HG03280 (cell line): Measurements from ENCODE around the gene ZNF683.

ENCODE experiments used
- ATAC-seq: cut with Tn5 transposase; IDR thresholded peaks from one replicate; pipeline ENCODE4 v1.9.1; 2021; ENCODE audit warnings: mild to moderate bottlenecking, moderate library complexity; ENCODE audit not compliant: unreplicated experiment

Gene ZNF683

GRCh38 chr1:26359981-26360806, 12.4 kb downstream of the ZNF683 start:
- no peak for ATAC-seq

- ATAC-seq, result no peak
Observed at GRCh38 chr1:26358411-26359384, 13.9 kb downstream of the ZNF683 start.

- no peak for ATAC-seq
Observed at GRCh38 chr1:26357121-26357602, 15.4 kb downstream of the ZNF683 start.

DNA sequence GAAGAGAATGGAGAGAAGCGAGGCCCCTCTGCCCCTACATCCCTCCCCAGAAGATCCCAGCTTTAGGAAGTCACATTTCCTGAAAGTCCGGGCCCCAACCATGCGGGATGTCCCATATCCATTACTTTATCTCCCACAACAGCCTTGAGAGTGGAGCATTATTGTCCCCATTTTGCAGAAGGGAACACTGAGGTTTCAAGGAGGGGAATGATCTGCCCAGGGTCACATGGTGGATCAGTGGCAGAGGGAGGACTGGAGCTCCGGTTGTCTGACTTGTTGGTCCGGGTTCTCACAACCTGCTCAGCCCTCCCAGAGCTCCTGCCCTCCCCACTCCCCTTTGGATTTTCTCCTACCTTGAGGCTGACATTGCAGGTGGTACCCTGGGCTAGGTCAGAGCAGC, 16.4 kb downstream of the ZNF683 start:
- no peak for ATAC-seq

GRCh38 chr1:26354972-26355371, 17.6 kb downstream of the ZNF683 start:
- ATAC-seq, result no peak

- ATAC-seq, result no peak
Observed at GRCh38 chr1:26353976-26354820, 18.4 kb downstream of the ZNF683 start, which contains the start of gene CRYBG2. TSS of gene CRYBG2 (minus strand) at chr1:26354130. CDS start at chr1:26346657, 7,473 bp downstream.

DNA sequence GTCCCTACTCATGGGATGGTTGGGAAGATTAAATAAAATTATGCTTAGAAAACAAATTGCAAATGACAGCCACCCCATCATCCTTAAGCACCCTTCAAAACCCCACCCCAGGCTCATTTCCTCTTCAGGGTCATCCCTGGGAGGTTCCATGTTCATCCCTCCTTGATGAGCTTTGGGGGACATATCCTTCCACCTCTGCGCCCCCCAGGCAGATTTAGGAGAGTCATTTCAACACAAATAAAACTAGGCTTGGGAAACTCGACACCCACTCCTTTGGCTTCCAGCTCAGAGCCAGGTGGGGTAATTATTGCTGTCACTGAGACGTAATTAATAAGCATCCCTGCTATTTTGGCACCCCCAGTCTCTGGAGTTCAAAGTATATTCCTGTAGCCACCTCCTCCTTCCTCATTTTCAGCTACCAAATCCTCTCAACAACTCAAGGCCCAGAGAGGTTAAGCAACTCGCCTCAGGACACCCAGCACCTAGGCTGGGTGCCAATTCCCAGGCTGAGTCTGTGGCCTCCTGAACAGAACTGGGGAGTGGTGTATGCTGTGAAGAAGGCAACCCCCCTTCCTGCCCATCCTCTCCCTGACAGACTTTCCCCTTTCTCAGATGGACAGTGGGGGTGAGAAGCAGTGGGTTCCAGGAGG, 19.2 kb downstream of the ZNF683 start:
- ATAC-seq, result no peak

DNA sequence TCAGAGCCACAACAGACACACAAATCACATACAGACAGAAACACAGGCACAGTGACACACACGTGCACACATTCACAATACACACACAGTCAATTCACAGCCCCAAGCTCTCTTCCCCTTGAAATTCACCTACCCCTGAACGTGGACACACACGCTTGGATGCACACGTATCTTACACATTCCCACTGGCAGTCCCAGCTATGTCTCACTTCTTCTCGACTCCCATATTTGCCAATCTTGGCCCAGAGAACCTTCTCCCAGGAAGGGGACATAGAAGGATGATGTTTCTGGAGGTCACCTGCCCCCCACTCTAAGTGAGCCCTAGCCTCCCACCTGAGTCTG, 20.2 kb downstream of the ZNF683 start:
- ATAC-seq, result no peak

DNA sequence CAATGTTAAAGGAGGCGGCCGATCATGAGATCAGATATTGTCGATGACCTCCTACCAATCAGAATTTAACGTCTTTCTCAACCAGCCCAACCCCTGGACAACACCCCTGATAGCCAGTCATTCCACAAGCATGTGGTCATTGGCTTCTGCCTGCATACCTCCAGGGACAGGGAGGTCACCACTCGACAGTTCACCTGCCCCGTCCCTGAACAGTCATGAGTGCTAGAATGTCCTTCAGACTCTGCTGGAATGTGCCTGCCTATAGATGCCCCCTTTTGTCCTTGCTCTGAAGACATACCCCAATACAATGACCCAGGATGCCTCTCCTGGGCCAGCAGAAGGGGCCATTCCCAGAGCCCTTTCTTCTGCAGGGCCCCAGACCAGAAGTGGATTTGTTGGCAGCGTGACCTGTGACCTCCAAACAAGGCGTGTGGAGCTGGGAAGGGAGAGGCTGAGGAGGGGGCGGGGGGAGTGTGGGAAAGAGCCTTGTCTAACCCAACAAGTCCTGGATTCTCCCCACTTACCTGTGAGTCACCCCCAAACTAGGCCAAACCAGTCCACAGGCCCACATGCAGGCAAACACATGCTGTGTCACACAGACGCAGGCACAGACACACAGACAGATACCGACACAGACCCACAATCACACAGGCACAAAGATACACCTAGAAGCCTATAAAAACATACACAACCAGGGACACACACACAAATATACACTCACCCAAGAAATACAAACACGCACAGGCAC, 20.8 kb downstream of the ZNF683 start:
- no peak for ATAC-seq

DNA sequence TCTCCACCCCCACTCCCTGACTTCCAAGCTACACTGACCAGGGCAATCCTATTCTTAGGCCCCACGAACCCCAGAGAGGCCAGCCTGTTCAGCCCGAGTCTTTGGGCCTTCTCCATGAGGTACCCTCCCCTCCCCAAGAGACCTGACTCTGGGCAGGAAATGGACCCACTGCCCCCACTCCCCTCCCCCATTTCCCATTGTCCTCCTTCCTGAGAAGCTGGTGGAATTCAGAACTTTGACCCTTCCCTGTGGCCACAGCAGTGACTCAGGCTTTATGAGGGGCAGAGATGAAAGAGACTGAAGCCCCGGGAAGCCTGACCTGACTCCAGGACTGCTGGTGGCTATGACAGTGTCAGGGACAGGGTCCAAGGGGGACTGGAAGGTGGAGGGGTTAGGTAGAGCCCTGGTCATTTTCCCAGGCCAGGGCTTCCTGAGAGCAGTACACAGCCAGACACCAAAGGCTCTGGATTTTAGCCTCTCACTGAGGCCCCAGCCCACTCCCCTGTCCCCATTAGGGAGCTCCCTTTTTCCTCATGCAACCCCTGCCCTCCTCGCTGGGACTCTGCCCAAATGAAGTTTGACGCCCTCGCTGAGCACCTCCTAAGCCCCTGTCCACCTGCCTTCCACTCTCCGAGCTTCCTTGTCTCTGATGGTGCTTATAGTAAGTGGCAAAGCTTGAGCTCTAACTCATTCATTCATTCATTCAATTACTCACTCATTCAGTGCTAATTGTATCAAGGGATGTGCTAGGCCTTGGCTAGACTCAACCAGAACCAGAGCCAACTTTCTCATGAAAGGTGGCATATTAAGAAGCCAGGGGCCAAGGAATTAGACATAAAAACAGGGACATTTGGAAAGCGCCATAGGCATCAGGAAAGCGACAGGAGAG, 21.6 kb downstream of the ZNF683 start:
- no peak for ATAC-seq

- no peak for ATAC-seq
Observed at GRCh38 chr1:26350343-26350700, 22.2 kb downstream of the ZNF683 start.

- ATAC-seq, result no peak
Observed at GRCh38 chr1:26349877-26350244, 22.7 kb downstream of the ZNF683 start.

- ATAC-seq, result no peak
Observed at GRCh38 chr1:26349188-26349876, 23.2 kb downstream of the ZNF683 start.

- ATAC-seq, result no peak
Observed at GRCh38 chr1:26346274-26347033, 26.1 kb downstream of the ZNF683 start.

DNA sequence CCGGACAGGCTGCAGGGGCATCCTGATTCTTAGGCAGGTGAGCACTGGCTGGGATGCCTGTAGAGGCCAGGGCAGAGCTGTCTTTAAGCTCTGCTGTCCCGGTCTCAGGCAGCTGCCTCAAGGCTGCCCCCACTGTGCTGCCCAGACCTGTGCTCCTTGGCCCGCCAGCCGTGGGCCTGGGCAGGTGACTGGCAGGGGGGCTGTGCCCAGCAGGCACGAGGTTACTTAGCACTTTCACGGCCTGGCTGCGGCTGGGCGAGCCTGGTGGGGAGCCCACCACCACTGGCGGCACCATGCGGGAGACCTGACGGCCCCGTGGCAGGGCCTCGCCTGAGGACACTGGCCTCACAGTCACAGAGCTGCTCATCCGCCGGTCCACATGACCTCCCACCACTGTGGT, 26.8 kb downstream of the ZNF683 start:
- no peak for ATAC-seq

GRCh38 chr1:26344147-26344920, 28.2 kb downstream of the ZNF683 start:
- ATAC-seq, result no peak

DNA sequence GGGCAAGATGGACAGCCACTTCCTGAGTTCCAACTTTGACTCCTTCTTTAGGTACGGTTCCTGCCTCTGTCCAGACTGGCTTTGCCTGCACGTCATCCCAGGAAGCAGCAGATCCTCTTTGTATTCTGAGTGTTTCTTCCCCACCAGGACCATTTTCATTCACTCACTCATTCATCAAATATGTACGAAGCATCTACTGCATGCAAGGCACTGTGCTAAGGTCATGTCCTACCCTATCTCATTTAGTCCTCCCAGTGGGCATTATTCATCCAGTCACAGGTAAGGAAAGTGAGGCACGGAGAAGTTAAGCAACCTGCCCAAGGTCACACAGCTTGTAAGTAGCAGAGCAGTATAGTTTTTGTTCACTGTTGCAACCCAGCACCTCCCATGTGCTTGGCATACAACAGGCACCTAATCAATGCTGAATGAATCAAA, 32.5 kb downstream of the ZNF683 start:
- ATAC-seq, result no peak
